ENCODE results near the gene PGLYRP1.

PGLYRP1 gene

GRCh38 chr19:46056536-46056935 lies 33.7 kb upstream of the PGLYRP1 start:
- Histone ChIP-seq H3K4me3 (ENCODE audit: low read length in 2 of 2) (no peak overlapping the region), H3K9ac (ENCODE audit: low read depth in 1 of 2, low read length in 2 of 2) (no peak overlapping the region), H3K27me3 (ENCODE audit: control insufficient read depth in 2 of 2, insufficient read depth in 2 of 2, low read length in 2 of 2) (peaks cover 4% of the 10 kb centered on the region in 2 donors), H3K27ac (ENCODE audit: low read depth in 2 of 2, low read length in 2 of 2) (no peak overlapping the region), H3K36me3 (ENCODE audit: control insufficient read depth in 2 of 2, insufficient read depth in 2 of 2, low read length in 2 of 2) (no peaks in the 10 kb centered on the region), H3K4me1 (ENCODE audit: control insufficient read depth in 2 of 2, insufficient read depth in 2 of 2, low read length in 2 of 2) (no peaks in the 10 kb centered on the region), H3K9me3 (ENCODE audit: control insufficient read depth in 2 of 2, low read length in 2 of 2) (no peaks in the 10 kb centered on the region)

- Histone ChIP-seq H3K4me3 (ENCODE audit: low read length in 2 of 2) (no peak overlapping the region), H3K36me3 (ENCODE audit: control insufficient read depth in 2 of 2, insufficient read depth in 2 of 2, low read length in 2 of 2) (no peaks in the 10 kb centered on the region), H3K9ac (ENCODE audit: low read depth in 1 of 2, low read length in 2 of 2) (no peak overlapping the region), H3K27ac (ENCODE audit: low read depth in 2 of 2, low read length in 2 of 2) (no peak overlapping the region), H3K9me3 (ENCODE audit: control insufficient read depth in 2 of 2, low read length in 2 of 2) (no peaks in the 10 kb centered on the region), H3K27me3 (ENCODE audit: control insufficient read depth in 2 of 2, insufficient read depth in 2 of 2, low read length in 2 of 2) (peaks cover 4% of the 10 kb centered on the region in 2 donors), H3K4me1 (ENCODE audit: control insufficient read depth in 2 of 2, insufficient read depth in 2 of 2, low read length in 2 of 2) (no peaks in the 10 kb centered on the region)
Observed at GRCh38 chr19:46052896-46053295, 30.0 kb upstream of the PGLYRP1 start.

GRCh38 chr19:46049597-46049996 lies 26.7 kb upstream of the PGLYRP1 start:
- Histone ChIP-seq H3K27ac (ENCODE audit: low read depth in 2 of 2, low read length in 2 of 2) (no peak overlapping the region), H3K4me1 (ENCODE audit: control insufficient read depth in 2 of 2, insufficient read depth in 2 of 2, low read length in 2 of 2) (no peaks in the 10 kb centered on the region), H3K36me3 (ENCODE audit: control insufficient read depth in 2 of 2, insufficient read depth in 2 of 2, low read length in 2 of 2) (no peaks in the 10 kb centered on the region), H3K9ac (ENCODE audit: low read depth in 1 of 2, low read length in 2 of 2) (no peak overlapping the region), H3K9me3 (ENCODE audit: control insufficient read depth in 2 of 2, low read length in 2 of 2) (no peaks in the 10 kb centered on the region), H3K4me3 (ENCODE audit: low read length in 2 of 2) (no peak overlapping the region), H3K27me3 (ENCODE audit: control insufficient read depth in 2 of 2, insufficient read depth in 2 of 2, low read length in 2 of 2) (no peaks in the 10 kb centered on the region)

- Histone ChIP-seq H3K4me1 (ENCODE audit: control insufficient read depth in 2 of 2, insufficient read depth in 2 of 2, low read length in 2 of 2) (no peaks in the 10 kb centered on the region), H3K36me3 (ENCODE audit: control insufficient read depth in 2 of 2, insufficient read depth in 2 of 2, low read length in 2 of 2) (no peaks in the 10 kb centered on the region), H3K4me3 (ENCODE audit: low read length in 2 of 2) (no peak overlapping the region), H3K9ac (ENCODE audit: low read depth in 1 of 2, low read length in 2 of 2) (no peak overlapping the region), H3K27me3 (ENCODE audit: control insufficient read depth in 2 of 2, insufficient read depth in 2 of 2, low read length in 2 of 2) (peaks cover 5 to 6% of the 10 kb centered on the region in 2 donors), H3K27ac (ENCODE audit: low read depth in 2 of 2, low read length in 2 of 2) (no peak overlapping the region), H3K9me3 (ENCODE audit: control insufficient read depth in 2 of 2, low read length in 2 of 2) (no peaks in the 10 kb centered on the region)
Observed at GRCh38 chr19:46043519-46043918, 20.7 kb upstream of the PGLYRP1 start.

- Histone ChIP-seq H3K9ac (ENCODE audit: low read depth in 1 of 2, low read length in 2 of 2) (no peak overlapping the region), H3K4me1 (ENCODE audit: control insufficient read depth in 2 of 2, insufficient read depth in 2 of 2, low read length in 2 of 2) (no peaks in the 10 kb centered on the region), H3K36me3 (ENCODE audit: control insufficient read depth in 2 of 2, insufficient read depth in 2 of 2, low read length in 2 of 2) (no peaks in the 10 kb centered on the region), H3K27me3 (ENCODE audit: control insufficient read depth in 2 of 2, insufficient read depth in 2 of 2, low read length in 2 of 2) (peaks cover 5 to 6% of the 10 kb centered on the region in 2 donors), H3K27ac (ENCODE audit: low read depth in 2 of 2, low read length in 2 of 2) (no peak overlapping the region), H3K4me3 (ENCODE audit: low read length in 2 of 2) (no peak overlapping the region), H3K9me3 (ENCODE audit: control insufficient read depth in 2 of 2, low read length in 2 of 2) (no peaks in the 10 kb centered on the region)
Observed at GRCh38 chr19:46042252-46042883, 19.5 kb upstream of the PGLYRP1 start.

GRCh38 chr19:46040952-46041500 lies 18.2 kb upstream of the PGLYRP1 start, which contains the start of gene IGFL4:
TSS of gene IGFL4 (minus strand) at chr19:46041002. CDS start at chr19:46040962, 40 bp downstream.
- H3K4me1 ChIP-seq (ENCODE audit: control insufficient read depth in 2 of 2, insufficient read depth in 2 of 2, low read length in 2 of 2) = no peaks in the 10 kb centered on the region
- H3K27me3 ChIP-seq (ENCODE audit: control insufficient read depth in 2 of 2, insufficient read depth in 2 of 2, low read length in 2 of 2) = peaks cover 5 to 6% of the 10 kb centered on the region in 2 donors
- H3K9me3 ChIP-seq (ENCODE audit: control insufficient read depth in 2 of 2, low read length in 2 of 2) = no peaks in the 10 kb centered on the region
- H3K36me3 ChIP-seq (ENCODE audit: control insufficient read depth in 2 of 2, insufficient read depth in 2 of 2, low read length in 2 of 2) = no peaks in the 10 kb centered on the region
- H3K4me3 ChIP-seq (ENCODE audit: low read length in 2 of 2) = no peak within 1 kb of the TSS
- H3K27ac ChIP-seq (ENCODE audit: low read depth in 2 of 2, low read length in 2 of 2) = no peak within 1 kb of the TSS
- no peak within 1 kb of the TSS for H3K9ac ChIP-seq (ENCODE audit: low read depth in 1 of 2, low read length in 2 of 2)

GRCh38 chr19:46040125-46040524 lies 17.3 kb upstream of the PGLYRP1 start:
- Histone ChIP-seq H3K4me3 (ENCODE audit: low read length in 2 of 2) (no peak overlapping the region), H3K9ac (ENCODE audit: low read depth in 1 of 2, low read length in 2 of 2) (no peak overlapping the region), H3K27me3 (ENCODE audit: control insufficient read depth in 2 of 2, insufficient read depth in 2 of 2, low read length in 2 of 2) (peaks cover 5 to 6% of the 10 kb centered on the region in 2 donors), H3K27ac (ENCODE audit: low read depth in 2 of 2, low read length in 2 of 2) (no peak overlapping the region), H3K4me1 (ENCODE audit: control insufficient read depth in 2 of 2, insufficient read depth in 2 of 2, low read length in 2 of 2) (no peaks in the 10 kb centered on the region), H3K36me3 (ENCODE audit: control insufficient read depth in 2 of 2, insufficient read depth in 2 of 2, low read length in 2 of 2) (no peaks in the 10 kb centered on the region), H3K9me3 (ENCODE audit: control insufficient read depth in 2 of 2, low read length in 2 of 2) (no peaks in the 10 kb centered on the region)

GRCh38 chr19:46036744-46037128 lies 13.9 kb upstream of the PGLYRP1 start:
- no peaks in the 10 kb centered on the region for H3K9me3 ChIP-seq (ENCODE audit: control insufficient read depth in 2 of 2, low read length in 2 of 2)
- H3K36me3 ChIP-seq (ENCODE audit: control insufficient read depth in 2 of 2, insufficient read depth in 2 of 2, low read length in 2 of 2) = no peaks in the 10 kb centered on the region
- H3K4me1 ChIP-seq (ENCODE audit: control insufficient read depth in 2 of 2, insufficient read depth in 2 of 2, low read length in 2 of 2) = no peaks in the 10 kb centered on the region
- peaks cover 0 to 5% of the 10 kb centered on the region in 2 donors for H3K27me3 ChIP-seq (ENCODE audit: control insufficient read depth in 2 of 2, insufficient read depth in 2 of 2, low read length in 2 of 2)
- no peak overlapping the region for H3K9ac ChIP-seq (ENCODE audit: low read depth in 1 of 2, low read length in 2 of 2)
- no peak overlapping the region for H3K4me3 ChIP-seq (ENCODE audit: low read length in 2 of 2)
- H3K27ac ChIP-seq (ENCODE audit: low read depth in 2 of 2, low read length in 2 of 2) = no peak overlapping the region

- H3K4me1 ChIP-seq (ENCODE audit: control insufficient read depth in 2 of 2, insufficient read depth in 2 of 2, low read length in 2 of 2) = no peaks in the 10 kb centered on the region
- H3K36me3 ChIP-seq (ENCODE audit: control insufficient read depth in 2 of 2, insufficient read depth in 2 of 2, low read length in 2 of 2) = no peaks in the 10 kb centered on the region
- no peaks in the 10 kb centered on the region for H3K9me3 ChIP-seq (ENCODE audit: control insufficient read depth in 2 of 2, low read length in 2 of 2)
- no peak overlapping the region for H3K27ac ChIP-seq (ENCODE audit: low read depth in 2 of 2, low read length in 2 of 2)
- H3K4me3 ChIP-seq (ENCODE audit: low read length in 2 of 2) = no peak overlapping the region
- no peak overlapping the region for H3K9ac ChIP-seq (ENCODE audit: low read depth in 1 of 2, low read length in 2 of 2)
- peaks cover 0 to 5% of the 10 kb centered on the region in 2 donors for H3K27me3 ChIP-seq (ENCODE audit: control insufficient read depth in 2 of 2, insufficient read depth in 2 of 2, low read length in 2 of 2)
Observed at GRCh38 chr19:46035986-46036743, 13.3 kb upstream of the PGLYRP1 start.

- Histone ChIP-seq H3K4me3 (ENCODE audit: low read length in 2 of 2) (no peak overlapping the region), H3K4me1 (ENCODE audit: control insufficient read depth in 2 of 2, insufficient read depth in 2 of 2, low read length in 2 of 2) (no peaks in the 10 kb centered on the region), H3K27me3 (ENCODE audit: control insufficient read depth in 2 of 2, insufficient read depth in 2 of 2, low read length in 2 of 2) (no peaks in the 10 kb centered on the region), H3K9me3 (ENCODE audit: control insufficient read depth in 2 of 2, low read length in 2 of 2) (no peaks in the 10 kb centered on the region), H3K36me3 (ENCODE audit: control insufficient read depth in 2 of 2, insufficient read depth in 2 of 2, low read length in 2 of 2) (no peaks in the 10 kb centered on the region), H3K9ac (ENCODE audit: low read depth in 1 of 2, low read length in 2 of 2) (no peak overlapping the region), H3K27ac (ENCODE audit: low read depth in 2 of 2, low read length in 2 of 2) (no peak overlapping the region)
Observed at GRCh38 chr19:46035546-46035945, 12.7 kb upstream of the PGLYRP1 start.
